ENCODE data around the gene SRCAP. TPM values are rescaled to one million over a fixed set of nuclear protein-coding genes. Genes with fewer than 3 reads are reported as not detected.

The SRCAP gene
- total RNA-seq, 2 experiments from 2014 or later = 57.2 to 64.7 TPM

- DNase-seq (no peak), ATAC-seq (no peak)
- peaks cover 35% of the 10 kb centered on the region for H3K36me3 Mint-ChIP-seq (ENCODE audit: low read depth)
- no peak overlapping the region for H3K4me3 Mint-ChIP-seq
- TF ChIP-seq CTCF (IDR thresholded peaks at IDR 0.05) = no peak
- H3K4me1 Mint-ChIP-seq (ENCODE audit: low read depth) = peaks cover 21% of the 10 kb centered on the region
- H3K27ac Mint-ChIP-seq = peak overlapping the region; percentile 21
- POLR2A ChIA-PET = interaction anchor here (1.4 to 2.1 kb wide), 5 partner anchors 9 to 59 kb away, joined by 7 to 12 read pairs (median 10); no protein-coding TSS in a partner anchor
- CTCF ChIA-PET = interaction anchor here (2.6 kb wide), 1 partner anchor 68 kb away, joined by 16 read pairs; no protein-coding TSS in a partner anchor
- intact Hi-C loops (cut with micrococcal nuclease) = no loop called here
- no peaks in the 10 kb centered on the region for H3K9me3 Mint-ChIP-seq
- H3K27me3 Mint-ChIP-seq = no peaks in the 10 kb centered on the region
Observed at GRCh38 chr16:30746638-30747175, 47.7 kb downstream of the SRCAP start.

- peak overlapping the region; percentile 79 for H3K27ac Mint-ChIP-seq
- ChIA-PET POLR2A (interaction anchor here (0.8 to 2.1 kb wide), 11 partner anchors 9 to 275 kb away, joined by 3 to 12 read pairs (median 5); partner anchors contain the start of gene ITGAL), CTCF (interaction anchor here (0.8 to 2.6 kb wide), 6 partner anchors 18 to 195 kb away, joined by 3 to 16 read pairs (median 3); no protein-coding TSS in a partner anchor)
- H3K4me1 Mint-ChIP-seq (ENCODE audit: low read depth) = peaks cover 21% of the 10 kb centered on the region
- ATAC-seq = no peak
- H3K36me3 Mint-ChIP-seq (ENCODE audit: low read depth) = peaks cover 31% of the 10 kb centered on the region
- H3K27me3 Mint-ChIP-seq = no peaks in the 10 kb centered on the region
- H3K4me3 Mint-ChIP-seq = peak overlapping the region; percentile 90
- no peaks in the 10 kb centered on the region for H3K9me3 Mint-ChIP-seq
- no peak for TF ChIP-seq CTCF (IDR thresholded peaks at IDR 0.05)
- intact Hi-C loops (cut with micrococcal nuclease) = no loop called here
- DNase-seq = no peak
Observed at GRCh38 chr16:30747331-30747730, 48.4 kb downstream of the SRCAP start.

DNA sequence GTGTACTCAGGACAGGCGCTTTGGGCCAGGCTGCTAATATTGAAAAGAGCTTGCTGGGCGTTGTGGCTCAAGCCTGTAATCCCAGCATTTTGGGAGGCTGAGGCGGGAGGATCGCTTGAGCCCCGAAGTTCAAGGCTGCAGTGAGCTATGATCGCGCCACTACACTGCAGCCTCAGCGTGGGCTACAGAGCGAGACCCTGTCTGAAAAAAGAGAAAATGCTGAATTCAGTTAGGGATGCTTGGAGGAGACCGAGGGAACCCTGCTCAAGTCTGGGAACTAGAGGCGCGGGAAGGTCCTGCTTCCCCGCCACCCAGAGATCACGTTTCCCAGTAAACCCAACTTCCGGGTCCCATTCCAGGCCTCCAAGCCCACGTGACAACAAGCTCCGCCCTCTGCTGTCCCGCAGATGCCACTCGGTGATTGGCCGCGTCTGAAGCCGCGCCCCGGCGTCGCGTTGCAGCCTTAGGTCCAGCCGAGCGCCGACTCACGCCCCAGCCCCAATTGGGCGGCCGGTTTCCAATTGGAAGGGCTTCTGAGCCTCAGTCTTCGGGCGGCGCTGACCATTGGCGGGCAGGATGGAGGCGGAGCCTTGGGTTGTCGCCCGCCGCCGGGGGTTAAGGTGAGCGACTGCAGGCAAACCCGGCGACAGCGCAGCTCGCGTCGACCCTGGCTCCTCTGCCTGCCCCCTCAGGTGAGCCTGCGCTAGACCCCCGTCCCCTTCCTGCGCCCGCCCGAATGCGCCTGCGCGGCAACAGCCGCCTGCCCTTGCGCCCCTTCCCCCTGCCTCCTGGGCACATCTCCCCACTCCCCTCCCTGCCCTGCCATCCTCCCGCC lies 49.0 kb downstream of the SRCAP start, which contains the start of gene PHKG2:
PHKG2 (plus strand) TSS at position 627 of the 835 bp plus-strand sequence. CDS start 396 bp downstream, outside the sequence.
- ChIA-PET POLR2A (interaction anchor here (0.6 to 2.1 kb wide), 18 partner anchors 8 to 276 kb away, joined by 3 to 12 read pairs (median 4); partner anchors contain the start of genes FBRS and ITGAL), CTCF (interaction anchor here (0.8 to 2.6 kb wide), 6 partner anchors 17 to 194 kb away, joined by 3 to 16 read pairs (median 3); no protein-coding TSS in a partner anchor)
- TF ChIP-seq CTCF (IDR thresholded peaks at IDR 0.05) = no peak
- Mint-ChIP-seq H3K9me3 (no peaks in the 10 kb centered on the region), H3K4me3 (peak within 1 kb of the TSS; percentile 90), H3K27ac (peak within 1 kb of the TSS; percentile 84), H3K36me3 (ENCODE audit: low read depth) (peaks cover 31% of the 10 kb centered on the region), H3K4me1 (ENCODE audit: low read depth) (peaks cover 21% of the 10 kb centered on the region), H3K27me3 (no peaks in the 10 kb centered on the region)
- intact Hi-C loops (cut with micrococcal nuclease) = no loop called here
- DNase-seq = peak; percentile 99
- ATAC-seq = peak; percentile 99

DNA sequence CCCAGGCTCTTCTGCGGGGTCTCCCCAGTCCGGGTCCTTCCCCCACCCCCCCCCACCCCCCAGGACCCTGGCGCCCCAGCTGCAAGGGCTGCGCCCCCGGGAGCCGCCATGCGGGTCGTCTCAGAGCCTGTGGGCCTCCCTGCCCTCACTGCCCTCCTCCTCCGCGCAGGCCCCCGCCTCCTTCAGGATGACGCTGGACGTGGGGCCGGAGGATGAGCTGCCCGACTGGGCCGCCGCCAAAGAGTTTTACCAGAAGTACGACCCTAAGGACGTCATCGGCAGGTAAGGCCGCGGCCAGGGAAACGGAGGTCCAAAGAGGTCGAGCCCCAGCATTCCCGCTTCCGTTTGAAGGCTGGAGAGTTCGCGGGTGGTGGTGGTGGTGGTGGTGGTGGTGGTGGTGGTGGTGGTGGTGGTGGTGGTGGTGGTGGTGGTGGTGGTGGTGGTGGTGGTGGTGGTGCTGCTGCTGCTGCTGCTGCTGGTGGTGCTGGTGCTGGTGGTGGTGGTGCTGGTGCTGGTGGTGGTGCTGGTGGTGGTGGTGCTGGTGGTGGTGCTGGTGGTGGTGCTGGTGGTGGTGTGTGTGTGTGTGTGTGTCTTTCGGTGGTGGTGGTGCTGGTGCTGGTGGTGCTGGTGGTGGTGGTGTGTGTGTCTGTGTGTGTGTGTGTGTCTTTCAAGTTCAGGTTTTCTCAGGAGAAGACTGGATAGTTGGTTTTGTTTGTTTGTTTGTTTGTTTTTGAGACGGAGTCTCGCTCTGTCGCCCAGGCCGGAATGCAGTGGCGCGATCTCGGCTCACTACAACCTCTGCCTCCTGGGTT lies 49.9 kb downstream of the SRCAP start:
- H3K27ac Mint-ChIP-seq = peak overlapping the region; percentile 84
- H3K9me3 Mint-ChIP-seq = no peaks in the 10 kb centered on the region
- peak overlapping the region; percentile 90 for H3K4me3 Mint-ChIP-seq
- peaks cover 28% of the 10 kb centered on the region for H3K36me3 Mint-ChIP-seq (ENCODE audit: low read depth)
- no peaks in the 10 kb centered on the region for H3K27me3 Mint-ChIP-seq
- intact Hi-C loops (cut with micrococcal nuclease) = no loop called here
- ATAC-seq (peak; percentile 12), DNase-seq (peak; percentile 40)
- CTCF ChIA-PET = interaction anchor here (1.4 to 2.6 kb wide), 3 partner anchors 16 to 193 kb away, joined by 3 to 16 read pairs (median 5); no protein-coding TSS in a partner anchor
- POLR2A ChIA-PET = interaction anchor here (0.6 to 2.1 kb wide), 15 partner anchors 9 to 277 kb away, joined by 3 to 12 read pairs (median 4); partner anchors contain the start of genes FBRS and ITGAL
- no peak for TF ChIP-seq CTCF (IDR thresholded peaks at IDR 0.05)
- H3K4me1 Mint-ChIP-seq (ENCODE audit: low read depth) = peaks cover 21% of the 10 kb centered on the region

All from activated CD8-positive, alpha-beta T cell treated with anti-CD3 and anti-CD28 coated beads for 36 hours (primary cell).